GM23338 (cell line): Measurements from ENCODE around the gene SPON2. TPM values are rescaled to one million over a fixed set of nuclear protein-coding genes. Genes with fewer than 3 reads are reported as not detected.

ENCODE experiments used
- ATAC-seq: fragments of 200-7000 bp; cut with Tn5 transposase; 3 replicates; pipeline ENCODE4 v1.9.1; 2020
- DNase-seq: peaks from one replicate; pipeline ENCODE4 v3.0.0-alpha.2; 2015; ENCODE audit warnings: low spot score
- H2AFZ ChIP-seq: fragments of 200-600 bp; sonication (generic); 2 replicates; pipeline ENCODE4 v1.8.0; 2016; ENCODE audit warnings: antibody characterized with exemption, mild to moderate bottlenecking, moderate library complexity
- H3F3A ChIP-seq: fragments of 200-600 bp; sonication (generic); replicated peaks from 2 replicates; pipeline ENCODE4 v1.8.0; 2017; ENCODE audit warnings: antibody characterized with exemption, mixed run types, low read depth
- H3K27ac ChIP-seq: fragments of 200-600 bp; sonication (generic); 2 replicates; pipeline ENCODE4 v1.6.1; 2016; ENCODE audit warnings: low read depth
- H3K27me3 ChIP-seq: fragments of 200-600 bp; sonication (generic); 2 replicates; pipeline ENCODE4 v1.8.0; 2016; ENCODE audit warnings: mild to moderate bottlenecking, mixed run types, moderate library complexity; ENCODE audit not compliant: insufficient read depth
- H3K36me3 ChIP-seq: fragments of 200-600 bp; sonication (generic); 2 replicates; pipeline ENCODE4 v1.8.0; 2016; ENCODE audit warnings: mild to moderate bottlenecking; ENCODE audit not compliant: insufficient read depth
- H3K4me1 ChIP-seq: fragments of 200-600 bp; sonication (generic); 2 replicates; pipeline ENCODE4 v1.8.0; 2016; ENCODE audit warnings: mild to moderate bottlenecking, moderate library complexity; ENCODE audit not compliant: insufficient read depth
- H3K4me2 ChIP-seq: fragments of 200-600 bp; sonication (generic); 2 replicates; pipeline ENCODE4 v1.7.1; 2017; ENCODE audit warnings: mixed run types
- H3K4me3 ChIP-seq: fragments of 200-600 bp; sonication (generic); 2 replicates; pipeline ENCODE4 v1.6.1; 2016; ENCODE audit warnings: mixed run types
- H3K79me2 ChIP-seq: fragments of 200-600 bp; sonication (generic); replicated peaks from 2 replicates; pipeline ENCODE4 v1.8.0; 2017; ENCODE audit warnings: mild to moderate bottlenecking; ENCODE audit not compliant: insufficient read depth
- H3K9me2 ChIP-seq: fragments of 200-600 bp; sonication (generic); 2 replicates; pipeline ENCODE4 v1.8.0; 2017; ENCODE audit not compliant: insufficient read depth
- H4K20me1 ChIP-seq: fragments of 200-600 bp; sonication (generic); replicated peaks from 2 replicates; pipeline ENCODE4 v1.8.0; 2017; ENCODE audit warnings: mild to moderate bottlenecking; ENCODE audit not compliant: insufficient read depth
- H3K27ac Mint-ChIP-seq: 2 replicates; pipeline ENCODE4 v1.8.0; 2020; ENCODE audit warnings: inconsistent platforms, mild to moderate bottlenecking, moderate library complexity, mixed read lengths
- H3K27me3 Mint-ChIP-seq: 3 replicates; pipeline ENCODE4 v1.8.0; 2022; ENCODE audit warnings: low read depth, mild to moderate bottlenecking, moderate library complexity, mixed read lengths, inconsistent platforms; ENCODE audit not compliant: insufficient read depth, poor library complexity
- H3K36me3 Mint-ChIP-seq: 3 replicates; pipeline ENCODE4 v1.8.0; 2021; ENCODE audit warnings: low read depth, mild to moderate bottlenecking, inconsistent platforms, moderate library complexity, mixed read lengths
- H3K4me1 Mint-ChIP-seq: 3 replicates; pipeline ENCODE4 v1.8.0; 2020; ENCODE audit warnings: mild to moderate bottlenecking, inconsistent platforms, mixed read lengths
- H3K4me3 Mint-ChIP-seq: 3 replicates; pipeline ENCODE4 v1.8.0; 2021; ENCODE audit warnings: moderate library complexity, mild to moderate bottlenecking, inconsistent platforms, mixed read lengths
- H3K9me3 Mint-ChIP-seq: 3 replicates; pipeline ENCODE4 v1.8.0; 2020; ENCODE audit warnings: moderate library complexity, mild to moderate bottlenecking, inconsistent platforms, mixed read lengths
- CREB1 ChIP-seq: fragments of 250-450 bp; sonication (Bioruptor Pico); IDR thresholded peaks from 2 replicates; pipeline ENCODE4 v1.5.0; 2020; ENCODE audit warnings: low read depth, mild to moderate bottlenecking, moderate library complexity
- CTCF ChIP-seq, 2 experiments: fragments of 200-600 bp in 1 of 2; sonication (generic) in 1 of 2; conservative IDR thresholded peaks; 2 replicates each; pipeline versions ENCODE4 v1.5.1 to v1.6.1; 2016 to 2017; ENCODE audit warnings: antibody characterized with exemption in 2 of 2, low read depth in 2 of 2, mild to moderate bottlenecking in 2 of 2, moderate library complexity in 1 of 2
- EZH2 ChIP-seq: fragments of 200-600 bp; sonication (generic); IDR thresholded peaks from one replicate; pipeline ENCODE4 v1.8.0; 2017; ENCODE audit warnings: antibody characterized with exemption, mild to moderate bottlenecking, low read depth; ENCODE audit not compliant: unreplicated experiment
- EZH2phosphoT487 ChIP-seq: fragments of 200-600 bp; sonication (generic); IDR thresholded peaks from one replicate; pipeline ENCODE4 v1.8.1; 2018; ENCODE audit warnings: antibody characterized with exemption; ENCODE audit not compliant: unreplicated experiment
- JUNB ChIP-seq: IDR thresholded peaks from one replicate; pipeline ENCODE4 v1.6.1; 2016; ENCODE audit warnings: antibody characterized with exemption; ENCODE audit not compliant: unreplicated experiment
- NANOG ChIP-seq: IDR thresholded peaks from 2 replicates; pipeline ENCODE4 v1.6.1; 2016; ENCODE audit warnings: antibody characterized with exemption, borderline replicate concordance
- POLR2AphosphoS5 ChIP-seq: IDR thresholded peaks from 2 replicates; pipeline ENCODE4 v1.6.1; 2016; ENCODE audit warnings: antibody characterized with exemption, low read depth
- STAT1 ChIP-seq: IDR thresholded peaks from one replicate; pipeline ENCODE4 v1.6.1; 2016; ENCODE audit warnings: antibody characterized with exemption; ENCODE audit not compliant: unreplicated experiment
- ZNF114 ChIP-seq: fragments of 250-450 bp; sonication (Bioruptor Pico); IDR thresholded peaks from 2 replicates; pipeline ENCODE4 v1.5.0; 2020; ENCODE audit warnings: mild to moderate bottlenecking, moderate library complexity
- ZNF331 ChIP-seq: fragments of 250-450 bp; sonication (Bioruptor Pico); IDR thresholded peaks from 2 replicates; pipeline ENCODE4 v1.5.0; 2020; ENCODE audit warnings: low read depth, mild to moderate bottlenecking, moderate library complexity
- polyA plus RNA-seq: library from polyadenylated mRNA; unstranded; fragments of >200 nt; fragmentation: Nextera tagmentation; extraction: Ambion mirVana; gene quantifications from 2 replicates; pipeline ENCODE4 v1.2.1, GENCODE V29; 2016
- total RNA-seq: library from RNA; depleted of rRNA; stranded (reverse); fragments of >200 nt; shearing (Covaris generic); gene quantifications from 2 replicates; pipeline ENCODE4 v1.2.3, GENCODE V29; 2014
- TF ChIP-seq, protein P1 (sequence below): fragments of 250-450 bp; sonication (Bioruptor Pico); IDR thresholded peaks from 2 replicates; pipeline ENCODE4 v1.5.0; 2020; ENCODE audit warnings: mild to moderate bottlenecking, moderate library complexity
- TF ChIP-seq, protein P2 (sequence below): IDR thresholded peaks from 2 replicates; pipeline ENCODE4 v1.6.1; 2016; ENCODE audit warnings: antibody characterized with exemption

SPON2 gene
- total and polyA plus RNA-seq, 2 experiments from 2014 or later, result 2.1 to 2.4 TPM

DNA sequence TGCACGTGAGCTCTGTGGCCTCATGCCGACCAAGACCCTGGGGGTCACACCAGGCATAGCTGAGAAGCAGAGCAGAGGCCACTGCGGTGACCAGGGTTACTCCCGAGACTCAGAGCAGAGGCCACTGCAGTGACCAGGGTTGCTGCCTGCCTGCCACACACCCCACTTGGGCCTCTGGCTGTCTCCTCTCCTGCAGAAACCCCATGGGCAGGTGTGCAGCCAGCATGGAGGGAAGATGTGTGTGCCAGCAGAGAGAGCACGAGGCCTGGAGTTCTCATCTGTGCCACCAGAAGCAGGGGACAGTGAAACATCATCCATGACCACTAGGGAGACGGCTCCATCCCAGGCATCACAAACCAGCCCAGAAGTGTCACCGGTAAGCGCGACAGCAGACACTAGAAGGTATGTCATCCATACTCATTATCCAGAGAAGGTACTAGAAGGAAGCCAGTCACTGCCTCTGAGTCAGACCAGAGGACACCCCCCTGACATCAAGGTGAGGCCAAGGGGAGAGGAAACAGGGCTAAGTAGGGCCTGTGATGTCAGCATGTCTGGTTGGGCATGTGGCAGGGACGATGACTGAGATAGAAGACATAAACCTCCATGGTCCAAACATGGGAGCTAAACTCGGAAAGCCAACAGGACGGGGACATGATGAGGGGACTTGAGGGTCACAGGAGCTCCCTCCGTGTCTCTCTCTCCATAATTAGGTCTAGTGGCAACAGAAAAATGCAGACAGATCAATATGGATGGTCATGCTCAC lies 24.2 kb upstream of the SPON2 start (continued):
- TF ChIP-seq, protein P1, sequence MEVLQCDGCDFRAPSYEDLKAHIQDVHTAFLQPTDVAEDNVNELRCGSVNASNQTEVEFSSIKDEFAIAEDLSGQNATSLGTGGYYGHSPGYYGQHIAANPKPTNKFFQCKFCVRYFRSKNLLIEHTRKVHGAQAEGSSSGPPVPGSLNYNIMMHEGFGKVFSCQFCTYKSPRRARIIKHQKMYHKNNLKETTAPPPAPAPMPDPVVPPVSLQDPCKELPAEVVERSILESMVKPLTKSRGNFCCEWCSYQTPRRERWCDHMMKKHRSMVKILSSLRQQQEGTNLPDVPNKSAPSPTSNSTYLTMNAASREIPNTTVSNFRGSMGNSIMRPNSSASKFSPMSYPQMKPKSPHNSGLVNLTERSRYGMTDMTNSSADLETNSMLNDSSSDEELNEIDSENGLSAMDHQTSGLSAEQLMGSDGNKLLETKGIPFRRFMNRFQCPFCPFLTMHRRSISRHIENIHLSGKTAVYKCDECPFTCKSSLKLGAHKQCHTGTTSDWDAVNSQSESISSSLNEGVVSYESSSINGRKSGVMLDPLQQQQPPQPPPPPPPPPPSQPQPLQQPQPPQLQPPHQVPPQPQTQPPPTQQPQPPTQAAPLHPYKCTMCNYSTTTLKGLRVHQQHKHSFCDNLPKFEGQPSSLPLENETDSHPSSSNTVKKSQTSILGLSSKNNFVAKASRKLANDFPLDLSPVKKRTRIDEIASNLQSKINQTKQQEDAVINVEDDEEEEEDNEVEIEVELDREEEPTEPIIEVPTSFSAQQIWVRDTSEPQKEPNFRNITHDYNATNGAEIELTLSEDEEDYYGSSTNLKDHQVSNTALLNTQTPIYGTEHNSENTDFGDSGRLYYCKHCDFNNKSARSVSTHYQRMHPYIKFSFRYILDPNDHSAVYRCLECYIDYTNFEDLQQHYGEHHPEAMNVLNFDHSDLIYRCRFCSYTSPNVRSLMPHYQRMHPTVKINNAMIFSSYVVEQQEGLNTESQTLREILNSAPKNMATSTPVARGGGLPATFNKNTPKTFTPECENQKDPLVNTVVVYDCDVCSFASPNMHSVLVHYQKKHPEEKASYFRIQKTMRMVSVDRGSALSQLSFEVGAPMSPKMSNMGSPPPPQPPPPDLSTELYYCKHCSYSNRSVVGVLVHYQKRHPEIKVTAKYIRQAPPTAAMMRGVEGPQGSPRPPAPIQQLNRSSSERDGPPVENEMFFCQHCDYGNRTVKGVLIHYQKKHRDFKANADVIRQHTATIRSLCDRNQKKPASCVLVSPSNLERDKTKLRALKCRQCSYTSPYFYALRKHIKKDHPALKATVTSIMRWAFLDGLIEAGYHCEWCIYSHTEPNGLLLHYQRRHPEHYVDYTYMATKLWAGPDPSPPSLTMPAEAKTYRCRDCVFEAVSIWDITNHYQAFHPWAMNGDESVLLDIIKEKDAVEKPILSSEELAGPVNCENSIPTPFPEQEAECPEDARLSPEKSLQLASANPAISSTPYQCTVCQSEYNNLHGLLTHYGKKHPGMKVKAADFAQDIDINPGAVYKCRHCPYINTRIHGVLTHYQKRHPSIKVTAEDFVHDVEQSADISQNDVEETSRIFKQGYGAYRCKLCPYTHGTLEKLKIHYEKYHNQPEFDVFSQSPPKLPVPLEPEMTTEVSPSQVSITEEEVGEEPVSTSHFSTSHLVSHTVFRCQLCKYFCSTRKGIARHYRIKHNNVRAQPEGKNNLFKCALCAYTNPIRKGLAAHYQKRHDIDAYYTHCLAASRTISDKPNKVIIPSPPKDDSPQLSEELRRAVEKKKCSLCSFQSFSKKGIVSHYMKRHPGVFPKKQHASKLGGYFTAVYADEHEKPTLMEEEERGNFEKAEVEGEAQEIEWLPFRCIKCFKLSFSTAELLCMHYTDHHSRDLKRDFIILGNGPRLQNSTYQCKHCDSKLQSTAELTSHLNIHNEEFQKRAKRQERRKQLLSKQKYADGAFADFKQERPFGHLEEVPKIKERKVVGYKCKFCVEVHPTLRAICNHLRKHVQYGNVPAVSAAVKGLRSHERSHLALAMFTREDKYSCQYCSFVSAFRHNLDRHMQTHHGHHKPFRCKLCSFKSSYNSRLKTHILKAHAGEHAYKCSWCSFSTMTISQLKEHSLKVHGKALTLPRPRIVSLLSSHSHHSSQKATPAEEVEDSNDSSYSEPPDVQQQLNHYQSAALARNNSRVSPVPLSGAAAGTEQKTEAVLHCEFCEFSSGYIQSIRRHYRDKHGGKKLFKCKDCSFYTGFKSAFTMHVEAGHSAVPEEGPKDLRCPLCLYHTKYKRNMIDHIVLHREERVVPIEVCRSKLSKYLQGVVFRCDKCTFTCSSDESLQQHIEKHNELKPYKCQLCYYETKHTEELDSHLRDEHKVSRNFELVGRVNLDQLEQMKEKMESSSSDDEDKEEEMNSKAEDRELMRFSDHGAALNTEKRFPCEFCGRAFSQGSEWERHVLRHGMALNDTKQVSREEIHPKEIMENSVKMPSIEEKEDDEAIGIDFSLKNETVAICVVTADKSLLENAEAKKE, result no peak
- TF ChIP-seq NANOG (no peak), EZH2phosphoT487 (no peak), ZNF114 (no peak), CREB1 (no peak)

DNA sequence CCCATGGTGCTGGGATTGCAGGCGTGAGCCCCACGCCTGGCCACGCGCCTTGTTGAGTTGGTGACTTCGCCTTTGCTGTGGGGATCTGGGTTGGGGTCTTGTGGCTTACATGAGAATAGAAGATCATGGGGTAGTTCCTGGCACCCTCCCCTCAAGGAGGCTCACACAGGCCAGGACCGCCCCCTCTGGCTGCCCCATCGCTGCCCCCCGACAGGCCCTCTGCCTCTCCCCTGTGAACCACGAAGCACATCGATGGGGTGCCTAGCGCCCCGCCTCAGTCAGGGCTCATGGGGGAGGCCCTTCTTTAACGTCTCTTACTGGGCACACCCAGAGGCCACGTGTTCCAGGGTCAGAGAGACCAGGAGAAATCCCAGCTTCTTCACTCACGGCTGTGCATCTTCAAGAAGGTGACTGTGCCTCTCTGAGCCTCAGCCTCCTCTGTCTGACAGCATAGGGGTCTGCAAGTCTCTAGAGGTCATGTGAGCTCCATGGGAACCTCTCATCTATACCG lies 23.6 kb upstream of the SPON2 start:
- Mint-ChIP-seq H3K36me3 (no peaks in the 10 kb centered on the region), H3K4me1 (no peaks in the 10 kb centered on the region), H3K27me3 (peaks cover 6% of the 10 kb centered on the region), H3K4me3 (no peak overlapping the region), H3K9me3 (no peaks in the 10 kb centered on the region), H3K27ac (no peak overlapping the region)
- Histone ChIP-seq H3F3A (no peaks in the 10 kb centered on the region), H2AFZ (no peak overlapping the region), H3K9me2 (no peaks in the 10 kb centered on the region), H4K20me1 (no peaks in the 10 kb centered on the region), H3K79me2 (no peaks in the 10 kb centered on the region), H3K4me2 (no peak overlapping the region), H3K4me3 (no peak overlapping the region), H3K4me1 (no peaks in the 10 kb centered on the region), H3K27ac (no peak overlapping the region), H3K27me3 (no peaks in the 10 kb centered on the region), H3K36me3 (no peaks in the 10 kb centered on the region)
- DNase-seq (no peak), ATAC-seq (no peak)
- TF ChIP-seq CREB1, result no peak
- no peak for TF ChIP-seq JUNB
- no peak for TF ChIP-seq ZNF114
- TF ChIP-seq ZNF331 (CRISPR knock-in tag), result no peak
- TF ChIP-seq NANOG, result no peak
- no peak for TF ChIP-seq EZH2
- no peak for TF ChIP-seq CTCF (conservative IDR thresholded peaks at IDR 0.05; ENCODE audit: low read depth in 2 of 2)
- TF ChIP-seq EZH2phosphoT487, result no peak
- no peak for TF ChIP-seq STAT1
- TF ChIP-seq, protein P2, sequence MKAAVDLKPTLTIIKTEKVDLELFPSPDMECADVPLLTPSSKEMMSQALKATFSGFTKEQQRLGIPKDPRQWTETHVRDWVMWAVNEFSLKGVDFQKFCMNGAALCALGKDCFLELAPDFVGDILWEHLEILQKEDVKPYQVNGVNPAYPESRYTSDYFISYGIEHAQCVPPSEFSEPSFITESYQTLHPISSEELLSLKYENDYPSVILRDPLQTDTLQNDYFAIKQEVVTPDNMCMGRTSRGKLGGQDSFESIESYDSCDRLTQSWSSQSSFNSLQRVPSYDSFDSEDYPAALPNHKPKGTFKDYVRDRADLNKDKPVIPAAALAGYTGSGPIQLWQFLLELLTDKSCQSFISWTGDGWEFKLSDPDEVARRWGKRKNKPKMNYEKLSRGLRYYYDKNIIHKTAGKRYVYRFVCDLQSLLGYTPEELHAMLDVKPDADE, result no peak
- no peak for TF ChIP-seq POLR2AphosphoS5
